ENCODE data around the gene PPP6R3.

DNA sequence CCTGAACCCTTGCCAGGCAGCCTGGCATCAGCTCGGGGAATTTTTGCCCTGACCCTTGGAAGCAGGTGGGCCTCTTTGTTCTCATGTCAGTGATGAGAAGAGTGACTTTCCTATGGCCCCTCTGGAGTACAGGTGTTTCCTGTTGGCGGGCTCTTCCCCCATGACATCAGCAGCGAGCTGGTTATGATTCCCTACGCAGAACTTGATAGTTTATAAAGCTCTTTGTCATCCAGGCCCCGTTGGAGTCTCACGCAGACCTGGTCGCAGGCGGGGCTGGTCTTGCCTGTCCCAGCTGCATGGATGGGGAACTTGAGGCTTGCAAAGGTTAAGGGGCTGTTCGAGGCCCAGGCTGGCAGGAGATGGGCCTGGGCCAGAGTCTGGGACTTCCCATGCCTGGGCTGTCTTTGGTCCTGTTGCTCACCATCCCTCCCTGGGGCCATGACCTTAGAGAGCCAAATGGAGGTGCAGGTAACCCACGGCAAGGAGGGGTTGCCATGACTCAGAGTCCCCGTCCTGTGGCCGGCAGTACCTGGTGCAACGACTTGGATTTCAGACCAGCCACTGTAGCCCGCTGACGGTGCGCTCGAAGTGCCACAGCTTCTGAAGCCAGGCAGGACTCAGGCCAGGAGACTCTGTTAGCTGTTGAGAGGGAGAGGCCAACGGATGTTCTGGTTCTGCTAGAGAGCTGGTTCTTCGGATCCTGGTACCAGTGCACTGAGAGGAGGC lies 45.9 kb upstream of the PPP6R3 start:
- no peak for TF ChIP-seq POLR2AphosphoS5 (IDR thresholded peaks at IDR 0.05; ENCODE audit: low read depth, low read length)
- TF ChIP-seq REST (IDR thresholded peaks at IDR 0.05; ENCODE audit: insufficient read depth in 1 of 2, low read depth in 2 of 2, low read length in 2 of 2) = no peak
- no peak for TF ChIP-seq TAF1 (IDR thresholded peaks at IDR 0.05; ENCODE audit: borderline replicate concordance, insufficient read depth, low read length)
- TF ChIP-seq FOXP2 (optimal IDR thresholded peaks at IDR 0.05; ENCODE audit: borderline replicate concordance, extremely low read depth, extremely low read length, insufficient read depth) = no peak
- TF ChIP-seq SIN3A (IDR thresholded peaks at IDR 0.05; ENCODE audit: borderline replicate concordance, insufficient read depth, low read length) = no peak
